Measurements from ENCODE around the gene HIRA. TPM values are rescaled to one million over a fixed set of nuclear protein-coding genes. Genes with fewer than 3 reads are reported as not detected.
"Not testable (repeated sequence)": the region's sequence is repeated elsewhere in the genome, so short reads cannot be mapped to it uniquely, and the experiment has no call there.

Gene HIRA
- total RNA-seq, 2 donors from 2014 or later = 15.3 to 21.8 TPM

DNA sequence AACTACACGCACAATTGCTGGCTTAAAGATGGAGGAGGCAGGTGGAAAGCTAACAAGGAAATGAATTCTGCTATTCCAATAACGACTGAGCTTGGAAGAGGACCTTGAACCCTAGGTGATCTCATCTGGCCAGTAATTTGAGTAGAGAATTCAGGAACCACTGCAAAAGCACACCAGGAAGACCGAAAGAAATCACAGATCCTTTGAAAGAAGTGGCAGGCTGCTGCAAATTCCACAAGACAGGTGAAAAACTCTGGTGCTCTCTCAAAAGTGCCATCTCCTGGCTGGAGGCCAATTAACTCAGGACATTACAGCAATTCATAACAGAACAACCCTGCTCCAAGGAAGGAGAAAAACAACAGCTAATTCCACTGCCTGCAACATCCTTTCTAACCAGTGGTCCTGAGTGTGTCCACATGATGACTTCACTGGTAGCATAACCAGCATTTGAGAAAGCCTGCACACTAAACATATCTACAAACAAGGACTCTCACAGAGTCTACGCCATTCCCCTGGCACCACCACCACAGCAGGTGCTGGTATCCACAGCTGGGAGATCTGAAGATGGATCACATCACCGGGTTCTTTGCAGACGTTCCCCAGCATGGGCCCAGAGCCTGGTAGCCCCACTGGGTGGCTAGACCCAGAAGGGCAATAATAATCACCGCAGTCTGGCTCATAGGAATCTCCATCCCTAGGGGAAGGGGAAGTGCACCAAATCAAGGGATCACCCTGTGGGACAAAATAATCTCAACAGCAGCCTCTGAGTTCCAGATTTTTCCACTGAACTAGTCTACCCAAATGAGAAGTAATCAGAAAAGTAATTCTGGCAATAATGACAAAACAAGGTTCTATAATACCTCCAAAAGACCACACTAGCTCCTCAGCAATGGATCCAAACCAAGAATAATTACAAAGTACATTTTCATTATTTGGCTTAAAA, 95.1 kb downstream of the HIRA start:
- H3K36me3 ChIP-seq = peaks cover 0 to under 1% of the 10 kb centered on the region in 2 donors
- no peaks in the 10 kb centered on the region for H3K9me3 ChIP-seq
- 97% methylated on average over 7 of the region's 7 CpGs for WGBS
- no peaks in the 10 kb centered on the region for H3K27me3 ChIP-seq (replicated peaks; ENCODE audit: insufficient read depth)
- TF ChIP-seq, protein P1, sequence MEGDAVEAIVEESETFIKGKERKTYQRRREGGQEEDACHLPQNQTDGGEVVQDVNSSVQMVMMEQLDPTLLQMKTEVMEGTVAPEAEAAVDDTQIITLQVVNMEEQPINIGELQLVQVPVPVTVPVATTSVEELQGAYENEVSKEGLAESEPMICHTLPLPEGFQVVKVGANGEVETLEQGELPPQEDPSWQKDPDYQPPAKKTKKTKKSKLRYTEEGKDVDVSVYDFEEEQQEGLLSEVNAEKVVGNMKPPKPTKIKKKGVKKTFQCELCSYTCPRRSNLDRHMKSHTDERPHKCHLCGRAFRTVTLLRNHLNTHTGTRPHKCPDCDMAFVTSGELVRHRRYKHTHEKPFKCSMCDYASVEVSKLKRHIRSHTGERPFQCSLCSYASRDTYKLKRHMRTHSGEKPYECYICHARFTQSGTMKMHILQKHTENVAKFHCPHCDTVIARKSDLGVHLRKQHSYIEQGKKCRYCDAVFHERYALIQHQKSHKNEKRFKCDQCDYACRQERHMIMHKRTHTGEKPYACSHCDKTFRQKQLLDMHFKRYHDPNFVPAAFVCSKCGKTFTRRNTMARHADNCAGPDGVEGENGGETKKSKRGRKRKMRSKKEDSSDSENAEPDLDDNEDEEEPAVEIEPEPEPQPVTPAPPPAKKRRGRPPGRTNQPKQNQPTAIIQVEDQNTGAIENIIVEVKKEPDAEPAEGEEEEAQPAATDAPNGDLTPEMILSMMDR (IDR thresholded peaks at IDR 0.05) = no peak
- no peak for TF ChIP-seq POLR2AphosphoS5 (IDR thresholded peaks at IDR 0.05)
- TF ChIP-seq POLR2A (IDR thresholded peaks at IDR 0.05) = no peak
- intact Hi-C loops (cut with DNase I) = no loop called here
- no peak overlapping the region for H3K27ac ChIP-seq
- H3K4me1 ChIP-seq (replicated peaks) = no peaks in the 10 kb centered on the region
- H3K4me3 ChIP-seq = no peak overlapping the region
- no peak for DNase-seq (ENCODE audit: low spot score)

DNA sequence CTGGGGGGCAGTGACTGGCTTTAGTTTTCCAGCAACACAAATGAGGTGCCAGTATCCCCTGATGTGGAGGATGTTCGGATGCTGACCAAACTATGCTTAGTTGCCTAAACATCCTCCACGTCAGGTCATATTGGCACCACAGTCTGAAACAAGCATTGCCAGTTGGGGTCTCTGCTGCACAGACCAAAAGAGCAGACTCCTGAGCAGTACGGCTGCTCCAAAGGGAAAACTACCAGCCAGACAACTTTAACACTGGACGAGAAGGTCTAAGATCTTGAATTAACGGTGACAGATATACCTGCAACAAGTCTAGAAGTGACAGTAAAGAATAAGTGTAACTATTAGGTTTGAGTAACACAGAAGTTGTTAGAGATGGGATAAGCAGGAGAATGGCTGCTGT, 99.6 kb downstream of the HIRA start:
- H3K36me3 ChIP-seq = peaks cover 6 to 7% of the 10 kb centered on the region in 2 donors
- over 99% methylated on average over 5 of the region's 5 CpGs for WGBS
- DNase-seq (ENCODE audit: low spot score) = no peak
- TF ChIP-seq, protein P1 (IDR thresholded peaks at IDR 0.05) = no peak
- TF ChIP-seq POLR2AphosphoS5 (IDR thresholded peaks at IDR 0.05) = no peak
- no peak for TF ChIP-seq POLR2A (IDR thresholded peaks at IDR 0.05)
- no peak overlapping the region for H3K27ac ChIP-seq
- no peak overlapping the region for H3K4me3 ChIP-seq
- no peaks in the 10 kb centered on the region for H3K4me1 ChIP-seq (replicated peaks)
- H3K27me3 ChIP-seq (replicated peaks; ENCODE audit: insufficient read depth) = no peaks in the 10 kb centered on the region
- intact Hi-C loops (cut with DNase I) = no loop called here
- no peaks in the 10 kb centered on the region for H3K9me3 ChIP-seq

DNA sequence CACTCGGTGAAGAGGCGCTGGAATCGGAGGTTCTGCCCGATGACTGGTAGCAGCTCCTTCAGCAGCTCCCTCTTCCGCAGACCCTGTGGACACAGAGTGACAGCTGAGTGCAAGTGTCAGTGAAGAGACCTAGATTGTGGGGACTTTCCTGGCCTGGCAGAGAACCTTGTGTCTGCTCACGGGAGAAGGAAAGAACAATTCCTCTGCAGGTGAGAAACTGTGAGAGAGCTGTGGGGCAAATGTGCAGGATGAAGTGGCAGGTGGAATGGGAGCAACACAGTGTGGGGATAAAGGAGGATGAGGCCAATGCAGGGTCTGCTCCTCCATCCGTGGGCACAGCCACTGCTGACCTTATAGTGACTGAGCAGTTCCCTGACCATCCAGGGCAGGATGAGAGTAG, 100.1 kb downstream of the HIRA start:
- Histone ChIP-seq H3K4me3 (no peak overlapping the region), H3K27ac (no peak overlapping the region), H3K4me1 (replicated peaks) (no peaks in the 10 kb centered on the region), H3K36me3 (peaks cover 6 to 7% of the 10 kb centered on the region in 2 donors), H3K27me3 (replicated peaks; ENCODE audit: insufficient read depth) (no peaks in the 10 kb centered on the region), H3K9me3 (no peaks in the 10 kb centered on the region)
- no peak for DNase-seq (ENCODE audit: low spot score)
- intact Hi-C loops (cut with DNase I) = no loop called here
- WGBS = 98% methylated on average over 6 of the region's 7 CpGs
- TF ChIP-seq, protein P1 (IDR thresholded peaks at IDR 0.05) = no peak
- TF ChIP-seq POLR2AphosphoS5 (IDR thresholded peaks at IDR 0.05) (no peak), POLR2A (IDR thresholded peaks at IDR 0.05) (no peak)

DNA sequence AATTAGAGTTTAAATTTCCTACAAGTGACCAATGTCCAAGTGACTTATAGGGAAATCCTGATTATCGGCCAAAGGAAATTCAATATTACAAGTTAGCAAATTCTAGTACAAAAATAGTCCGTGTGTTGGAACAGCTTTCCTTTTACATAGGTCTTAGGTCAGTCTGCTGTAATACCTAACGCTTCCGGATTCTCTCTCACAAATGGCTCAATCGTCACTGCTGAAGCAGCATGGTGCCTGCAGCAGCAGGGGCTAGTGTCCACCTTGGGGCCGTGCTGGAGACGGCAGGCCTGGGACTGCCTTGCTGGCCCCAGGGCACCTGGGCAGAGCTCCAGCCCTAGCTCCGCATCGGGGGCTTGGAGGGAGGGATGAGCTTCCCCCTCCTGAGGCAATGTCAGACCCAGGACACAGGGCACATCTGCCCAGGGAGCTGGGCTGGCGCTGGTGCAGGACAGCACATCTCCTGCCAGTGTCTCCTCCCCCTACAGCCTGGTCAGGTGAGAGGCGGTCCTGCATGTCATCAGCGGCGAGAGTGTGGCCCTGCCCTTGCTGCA, 100.6 kb downstream of the HIRA start:
- no peak for DNase-seq (ENCODE audit: low spot score)
- WGBS = 95% methylated on average over 13 of the region's 13 CpGs
- no peak overlapping the region for H3K4me3 ChIP-seq
- H3K4me1 ChIP-seq (replicated peaks) = no peaks in the 10 kb centered on the region
- intact Hi-C loops (cut with DNase I) = no loop called here
- no peaks in the 10 kb centered on the region for H3K27me3 ChIP-seq (replicated peaks; ENCODE audit: insufficient read depth)
- no peaks in the 10 kb centered on the region for H3K9me3 ChIP-seq
- H3K27ac ChIP-seq = no peak overlapping the region
- TF ChIP-seq POLR2A (IDR thresholded peaks at IDR 0.05) = no peak
- TF ChIP-seq, protein P1 (IDR thresholded peaks at IDR 0.05) = no peak
- TF ChIP-seq POLR2AphosphoS5 (IDR thresholded peaks at IDR 0.05) = no peak
- H3K36me3 ChIP-seq = peaks cover 6 to 7% of the 10 kb centered on the region in 2 donors

DNA sequence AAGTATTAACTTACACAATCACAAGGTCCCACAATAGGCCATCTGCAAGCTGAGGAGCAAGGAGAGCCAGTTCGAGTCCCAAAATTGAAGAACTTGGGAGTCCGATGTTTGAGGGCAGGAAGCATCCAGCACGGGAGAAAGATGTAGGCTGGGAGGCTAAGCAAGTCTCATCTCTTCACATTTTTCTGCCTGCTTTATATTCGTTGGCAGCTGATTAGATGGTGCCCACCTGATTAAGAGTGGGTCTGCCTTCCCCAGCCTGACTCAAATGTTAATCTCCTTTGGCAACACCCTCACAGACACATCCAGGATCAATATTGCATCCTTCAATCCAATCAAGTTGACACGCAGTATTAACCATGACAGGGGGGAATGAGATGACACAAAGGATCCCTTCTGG, 101.3 kb downstream of the HIRA start:
- 95% methylated on average over 5 of the region's 5 CpGs for WGBS
- H3K9me3 ChIP-seq; H3K27me3 ChIP-seq (replicated peaks; ENCODE audit: insufficient read depth); DNase-seq (ENCODE audit: low spot score); H3K4me1 ChIP-seq (replicated peaks); intact Hi-C loops (cut with DNase I); H3K27ac ChIP-seq; H3K36me3 ChIP-seq; H3K4me3 ChIP-seq: not testable (repeated sequence)

Data from prostate gland (tissue), 2 donors.